Measurements from ENCODE around the gene ADORA1. TPM values are rescaled to one million over a fixed set of nuclear protein-coding genes. Genes with fewer than 3 reads are reported as not detected.

The ADORA1 gene
- total RNA-seq, 1 experiment from 2014 or later, result not detected

DNA sequence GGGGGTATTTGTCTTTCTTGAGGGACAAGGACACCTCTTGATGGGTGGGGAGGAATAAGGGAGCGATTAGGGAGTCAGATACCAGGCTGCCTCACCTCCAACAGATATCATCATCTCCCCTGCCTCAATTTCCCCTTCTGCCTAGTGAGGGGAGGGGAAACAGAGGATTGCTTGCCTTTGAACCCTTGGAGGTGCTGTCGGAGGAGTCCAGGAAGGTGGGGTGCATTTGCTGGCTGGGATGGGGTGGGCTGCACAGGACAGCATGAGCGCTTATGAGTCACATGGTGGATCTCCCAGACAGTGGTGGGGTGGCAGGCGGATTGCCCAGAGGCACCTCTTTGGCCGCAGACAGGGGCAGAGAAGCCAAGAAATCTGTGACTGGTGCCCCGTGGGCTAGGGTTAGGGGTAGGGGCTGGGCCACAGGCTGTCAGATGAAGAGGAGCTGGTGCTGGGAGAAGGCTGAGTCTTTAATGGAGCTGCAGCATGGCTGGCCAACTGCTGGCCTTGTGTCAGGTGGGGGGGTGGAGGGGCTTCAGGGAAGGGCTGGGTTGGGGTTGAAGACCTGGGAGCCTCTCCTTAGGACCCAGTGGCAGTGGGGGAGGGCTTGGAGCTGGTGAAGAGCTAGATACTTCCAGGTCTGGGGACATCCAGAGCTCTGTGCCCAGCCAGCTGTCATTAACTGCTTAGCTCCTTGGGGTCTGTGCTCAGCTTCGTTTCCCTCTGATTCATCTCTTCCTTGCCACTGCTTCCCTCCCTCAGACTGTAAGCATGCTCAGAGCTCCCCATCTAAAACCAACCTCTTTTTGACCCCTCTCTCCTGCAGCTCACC is 7.0 kb upstream of the ADORA1 start:
- DNase-seq (ENCODE audit: low read depth in 1 of 2, low spot score in 2 of 2), result peak in 1 of 2 experiments; percentile 30
- H3K27me3 ChIP-seq (replicated peaks), result peaks cover 57% of the 10 kb centered on the region

DNA sequence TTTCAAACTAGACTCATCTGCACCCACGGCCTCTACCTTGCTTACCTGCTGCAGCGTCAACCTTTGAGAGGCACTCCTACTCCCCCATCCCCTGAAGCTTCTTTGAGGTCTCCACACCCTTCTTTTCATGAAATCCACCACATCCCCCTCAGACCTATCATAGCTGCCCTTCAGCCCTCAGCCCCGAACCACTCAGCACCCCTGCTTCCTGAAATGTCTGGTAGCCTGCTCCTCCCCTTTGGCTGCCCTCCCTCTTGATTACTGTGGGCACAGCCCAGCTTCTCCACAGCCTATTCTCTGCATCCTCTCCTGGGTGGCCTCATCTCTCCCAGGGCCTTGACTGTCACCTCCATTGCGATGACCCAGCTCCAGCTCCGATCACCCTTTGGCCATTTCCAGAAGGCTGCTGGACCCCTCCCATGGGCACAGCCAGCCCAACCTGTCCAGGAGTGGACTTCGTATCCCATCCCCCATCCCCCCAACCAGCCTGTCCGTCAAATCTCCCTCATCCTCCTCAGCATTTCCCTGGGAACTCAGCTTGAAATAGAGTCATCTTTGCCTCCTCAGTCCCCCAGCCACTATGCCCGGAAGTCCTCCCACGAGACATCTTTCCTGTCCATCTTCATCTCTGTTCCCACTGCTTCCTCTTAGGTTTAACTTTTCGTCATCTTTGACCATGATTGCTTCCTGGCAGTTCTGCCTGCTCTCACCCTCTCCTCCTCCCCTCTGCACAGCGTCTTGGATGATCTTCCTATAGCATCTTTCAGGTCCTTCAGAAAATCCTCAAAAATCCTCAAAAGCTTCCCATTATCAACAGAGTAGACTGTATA is 6.1 kb upstream of the ADORA1 start:
- H3K9me3 ChIP-seq (replicated peaks), result no peaks in the 10 kb centered on the region
- H3K27ac ChIP-seq, result no peak overlapping the region
- no peak overlapping the region for H3K4me3 ChIP-seq
- no peaks in the 10 kb centered on the region for H3K36me3 ChIP-seq
- peaks cover 4% of the 10 kb centered on the region; the same call in 1 of the 2 replicates for H3K4me1 ChIP-seq (replicated peaks)
- H3K27me3 ChIP-seq (replicated peaks), result peaks cover 55% of the 10 kb centered on the region
- peak in 1 of 2 experiments; percentile 34 for DNase-seq (ENCODE audit: low read depth in 1 of 2, low spot score in 2 of 2)

More for the DNA sequence above, 7.0 kb upstream of the ADORA1 start:
- Histone ChIP-seq H3K27ac (no peak overlapping the region), H3K4me1 (replicated peaks) (peaks cover 4% of the 10 kb centered on the region; the same call in 1 of the 2 replicates), H3K4me3 (no peak overlapping the region), H3K9me3 (replicated peaks) (no peaks in the 10 kb centered on the region), H3K36me3 (no peaks in the 10 kb centered on the region)

DNA sequence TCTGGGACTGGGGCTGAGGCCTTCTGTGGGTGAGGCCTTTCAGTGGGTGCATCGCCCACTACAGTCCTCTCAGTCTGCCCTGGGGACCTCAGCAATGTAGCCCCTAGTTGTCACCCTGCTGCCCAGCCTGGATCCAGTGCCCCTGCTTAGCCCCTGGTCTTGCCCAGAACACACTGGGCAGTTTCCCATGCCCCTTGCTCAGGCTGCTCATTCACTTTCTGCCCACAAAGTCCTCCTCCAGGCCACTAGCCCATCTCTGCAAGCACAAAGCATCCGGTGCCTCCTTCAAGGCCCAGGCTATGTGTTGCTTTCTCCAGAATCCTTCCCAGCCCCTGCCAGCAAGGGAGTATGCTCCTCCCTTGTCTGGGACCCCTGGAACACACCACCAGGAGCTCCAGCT is 5.4 kb upstream of the ADORA1 start:
- H3K36me3 ChIP-seq, result no peaks in the 10 kb centered on the region
- H3K4me3 ChIP-seq, result no peak overlapping the region
- peak in 1 of 2 experiments; percentile 19 for DNase-seq (ENCODE audit: low read depth in 1 of 2, low spot score in 2 of 2)
- no peaks in the 10 kb centered on the region for H3K9me3 ChIP-seq (replicated peaks)
- no peak overlapping the region for H3K27ac ChIP-seq
- H3K27me3 ChIP-seq (replicated peaks), result peaks cover 58% of the 10 kb centered on the region
- peaks cover 4% of the 10 kb centered on the region; the same call in 1 of the 2 replicates for H3K4me1 ChIP-seq (replicated peaks)

DNA sequence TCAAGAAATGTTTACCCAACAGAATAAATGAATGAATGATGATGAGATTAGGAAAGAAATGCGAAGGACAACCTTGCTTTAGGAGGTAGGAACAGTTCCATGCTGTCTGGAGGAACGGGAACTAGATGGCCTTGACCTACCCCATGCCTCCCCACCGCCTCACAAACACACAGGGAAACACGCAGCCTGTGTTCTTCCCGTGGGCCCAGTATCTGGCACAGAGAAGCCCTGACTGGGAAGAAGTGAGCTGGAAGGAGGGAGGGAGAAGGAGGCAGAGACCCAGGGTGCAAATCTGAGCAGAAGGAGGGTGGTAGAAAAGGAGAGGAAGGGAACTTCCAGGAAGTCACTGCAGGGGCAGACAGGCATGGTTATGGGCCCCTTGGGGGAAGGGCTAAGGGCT is 3.5 kb upstream of the ADORA1 start:
- H3K27me3 ChIP-seq (replicated peaks), result peaks cover 59% of the 10 kb centered on the region
- no peak overlapping the region for H3K27ac ChIP-seq
- no peak overlapping the region for H3K4me3 ChIP-seq
- H3K36me3 ChIP-seq, result no peaks in the 10 kb centered on the region
- H3K4me1 ChIP-seq (replicated peaks), result no peaks in the 10 kb centered on the region; the same call in 1 of the 2 replicates
- H3K9me3 ChIP-seq (replicated peaks), result no peaks in the 10 kb centered on the region
- DNase-seq (ENCODE audit: low read depth in 1 of 2, low spot score in 2 of 2), result peak in 1 of 2 experiments; percentile 25

DNA sequence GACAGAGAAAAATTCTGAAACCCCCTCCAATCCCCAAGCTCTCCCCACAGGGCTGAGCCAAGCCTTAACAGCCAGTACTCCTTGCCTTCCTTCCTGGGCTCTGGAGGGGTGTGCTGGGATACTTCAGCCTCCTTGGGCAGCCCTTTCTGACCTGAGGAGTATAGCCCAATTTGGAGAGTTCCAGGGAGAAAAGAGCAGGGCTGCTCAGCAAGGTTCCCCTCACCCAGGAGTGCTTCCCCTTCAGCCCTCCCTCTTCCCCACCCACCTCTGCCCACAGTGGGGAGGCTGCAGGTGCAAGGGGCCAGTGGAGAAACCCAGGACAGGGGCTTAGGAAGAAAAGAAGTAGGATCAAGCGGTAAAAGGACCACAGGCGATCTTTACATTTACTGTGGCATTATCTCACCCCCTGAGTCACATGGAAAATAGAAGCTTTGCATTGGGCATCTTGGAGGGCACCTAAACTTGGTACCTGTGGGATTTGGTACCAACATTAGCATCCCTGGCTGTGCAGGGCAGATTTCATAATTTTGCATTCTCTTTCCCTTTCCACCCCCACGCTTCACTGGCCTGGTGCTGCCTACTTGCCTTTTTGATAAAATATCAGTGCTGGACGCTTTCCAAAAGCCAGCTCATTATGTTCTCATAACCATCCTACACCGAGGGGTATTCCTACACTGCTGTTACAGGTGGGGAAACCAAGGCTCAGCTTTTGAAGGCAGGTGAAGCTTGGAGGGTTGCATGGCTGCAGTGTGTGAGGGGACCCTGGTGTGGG is 2.8 kb upstream of the ADORA1 start:
- no peaks in the 10 kb centered on the region for H3K36me3 ChIP-seq
- no peaks in the 10 kb centered on the region; the same call in 1 of the 2 replicates for H3K4me1 ChIP-seq (replicated peaks)
- no peak overlapping the region for H3K4me3 ChIP-seq
- DNase-seq (ENCODE audit: low read depth in 1 of 2, low spot score in 2 of 2), result peak in 1 of 2 experiments; percentile 21
- no peak overlapping the region for H3K27ac ChIP-seq
- H3K27me3 ChIP-seq (replicated peaks), result peaks cover 59% of the 10 kb centered on the region
- no peaks in the 10 kb centered on the region for H3K9me3 ChIP-seq (replicated peaks)

DNA sequence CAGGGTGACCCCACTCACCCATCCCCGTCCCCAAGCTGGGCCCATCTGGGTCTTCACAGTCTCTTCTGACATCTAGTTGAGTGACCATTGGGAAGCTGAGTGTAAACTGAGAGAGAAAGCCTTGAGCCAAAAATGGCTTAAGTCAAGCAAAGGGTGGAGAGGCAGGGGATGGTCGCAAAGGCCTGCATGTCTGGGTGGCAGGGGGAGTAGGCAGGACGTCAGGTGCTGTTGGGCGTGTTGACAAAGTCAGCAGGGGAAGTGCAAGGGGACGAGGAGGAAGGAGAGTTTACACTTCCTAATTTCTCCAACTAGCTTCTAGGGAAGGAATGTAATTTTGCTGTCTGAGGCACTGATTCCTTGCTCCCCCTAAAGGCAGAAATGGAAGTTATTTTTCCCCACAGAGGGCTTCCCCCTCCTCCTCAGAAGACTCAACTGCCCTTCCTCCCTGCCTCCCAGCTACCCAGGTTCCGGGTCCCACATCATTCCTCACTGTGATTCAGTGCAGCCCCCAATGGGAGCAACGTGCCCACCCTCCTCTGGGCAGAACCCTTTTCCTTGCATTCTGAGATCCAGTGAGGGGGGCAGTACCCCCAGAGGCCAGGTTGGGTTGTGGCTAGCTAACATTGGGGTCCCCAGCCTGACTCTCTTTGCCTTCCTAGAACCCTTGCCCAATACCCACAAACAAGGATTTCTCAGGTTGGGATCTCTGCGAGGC is 1.2 kb upstream of the ADORA1 start:
- H3K36me3 ChIP-seq, result no peaks in the 10 kb centered on the region
- peak in 1 of 2 experiments; percentile 18 for DNase-seq (ENCODE audit: low read depth in 1 of 2, low spot score in 2 of 2)
- H3K4me3 ChIP-seq, result no peak overlapping the region
- no peaks in the 10 kb centered on the region for H3K9me3 ChIP-seq (replicated peaks)
- H3K4me1 ChIP-seq (replicated peaks), result no peaks in the 10 kb centered on the region; the same call in 1 of the 2 replicates
- H3K27me3 ChIP-seq (replicated peaks), result peaks cover 67% of the 10 kb centered on the region
- H3K27ac ChIP-seq, result no peak overlapping the region

DNA sequence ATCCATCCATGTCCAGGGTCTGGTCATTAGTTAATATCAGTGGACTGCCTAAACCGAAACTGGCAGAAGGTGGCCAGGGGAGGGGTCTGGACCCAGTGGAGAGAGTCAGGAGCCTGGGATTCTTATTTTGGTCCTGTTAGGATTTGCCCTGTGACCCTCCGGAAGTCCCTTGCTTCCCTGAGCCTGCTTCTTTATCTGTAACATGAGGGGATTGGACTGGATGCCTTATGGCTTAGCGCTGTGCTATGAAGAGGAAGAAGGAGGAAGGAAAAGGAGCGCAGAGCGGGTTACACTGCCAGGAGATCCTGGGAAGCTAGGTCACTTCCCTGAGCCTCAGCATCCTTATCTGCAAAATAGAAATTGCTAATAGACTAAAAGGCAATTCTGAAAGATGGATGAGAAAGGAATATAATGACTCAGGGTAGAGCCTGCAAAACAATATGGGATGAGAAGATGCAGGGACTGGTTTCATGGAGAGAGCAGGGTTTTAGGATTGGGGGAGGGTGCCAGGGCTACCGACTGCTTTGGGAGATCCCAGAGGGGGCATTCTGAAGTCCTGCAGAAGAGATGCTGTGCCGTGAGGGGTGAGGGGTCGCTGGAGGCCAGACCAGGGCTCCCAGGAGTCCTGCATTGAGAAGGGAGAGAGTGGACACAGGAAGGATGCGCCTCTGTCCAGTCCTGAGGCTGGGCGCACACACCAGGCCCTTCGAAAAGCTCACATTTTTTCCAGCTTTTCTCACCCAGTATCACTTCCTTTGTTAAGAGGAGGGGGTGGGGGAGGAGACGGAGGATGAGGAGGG is 460 bp upstream of the ADORA1 start:
- Histone ChIP-seq H3K27me3 (replicated peaks) (peaks cover 63% of the 10 kb centered on the region), H3K9me3 (replicated peaks) (no peaks in the 10 kb centered on the region), H3K4me1 (replicated peaks) (no peaks in the 10 kb centered on the region; the same call in 1 of the 2 replicates), H3K27ac (no peak overlapping the region), H3K4me3 (no peak overlapping the region), H3K36me3 (no peaks in the 10 kb centered on the region)
- peak in 1 of 2 experiments; percentile 16 for DNase-seq (ENCODE audit: low read depth in 1 of 2, low spot score in 2 of 2)

DNA sequence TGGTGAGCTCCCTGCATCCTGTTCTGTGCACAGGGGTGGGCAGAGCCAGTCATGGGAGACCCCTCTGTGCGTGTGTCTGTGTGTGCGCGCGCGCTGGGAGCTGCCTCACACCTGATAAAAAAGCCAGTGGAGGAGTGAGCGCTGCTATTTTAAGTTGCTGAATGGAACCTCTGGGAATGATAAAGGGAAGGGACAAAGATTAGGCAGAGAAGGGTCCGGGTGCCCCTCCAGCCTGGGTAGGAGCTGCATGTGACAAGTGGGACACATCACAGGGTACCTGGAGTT is 847 bp downstream of the ADORA1 start:
- Histone ChIP-seq H3K4me3 (no peak overlapping the region), H3K9me3 (replicated peaks) (no peaks in the 10 kb centered on the region), H3K27me3 (replicated peaks) (peaks cover 54% of the 10 kb centered on the region), H3K4me1 (replicated peaks) (no peaks in the 10 kb centered on the region; the same call in 1 of the 2 replicates), H3K36me3 (no peaks in the 10 kb centered on the region), H3K27ac (no peak overlapping the region)
- no peak for DNase-seq (ENCODE audit: low read depth in 1 of 2, low spot score in 2 of 2)

DNA sequence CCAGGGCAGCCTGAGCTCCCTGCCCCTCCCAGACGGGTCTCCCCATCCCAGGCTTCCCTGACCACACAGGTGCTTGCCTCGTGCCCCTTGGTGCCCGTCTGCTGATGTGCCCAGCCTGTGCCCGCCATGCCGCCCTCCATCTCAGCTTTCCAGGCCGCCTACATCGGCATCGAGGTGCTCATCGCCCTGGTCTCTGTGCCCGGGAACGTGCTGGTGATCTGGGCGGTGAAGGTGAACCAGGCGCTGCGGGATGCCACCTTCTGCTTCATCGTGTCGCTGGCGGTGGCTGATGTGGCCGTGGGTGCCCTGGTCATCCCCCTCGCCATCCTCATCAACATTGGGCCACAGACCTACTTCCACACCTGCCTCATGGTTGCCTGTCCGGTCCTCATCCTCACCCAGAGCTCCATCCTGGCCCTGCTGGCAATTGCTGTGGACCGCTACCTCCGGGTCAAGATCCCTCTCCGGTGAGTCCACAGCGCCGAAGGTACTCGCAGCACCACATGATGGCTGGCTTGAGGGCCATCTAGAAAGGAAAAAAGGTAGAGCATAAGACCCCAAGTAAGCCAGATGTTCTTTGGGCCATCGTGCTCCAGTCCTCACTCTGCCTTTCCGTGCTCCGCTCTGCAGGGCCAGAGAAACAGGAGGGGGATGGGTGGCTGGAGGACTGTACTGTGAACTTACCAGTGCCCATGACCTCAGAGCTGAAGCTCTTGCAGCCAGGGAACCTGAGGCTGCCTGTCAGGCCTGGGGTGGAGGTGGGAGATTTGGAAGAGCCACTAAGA is 1.4 kb downstream of the ADORA1 start:
- H3K36me3 ChIP-seq, result no peaks in the 10 kb centered on the region
- peak in 1 of 2 experiments; percentile 39 for DNase-seq (ENCODE audit: low read depth in 1 of 2, low spot score in 2 of 2)
- H3K9me3 ChIP-seq (replicated peaks), result no peaks in the 10 kb centered on the region
- H3K27me3 ChIP-seq (replicated peaks), result peaks cover 53% of the 10 kb centered on the region
- H3K27ac ChIP-seq, result no peak overlapping the region
- no peak overlapping the region for H3K4me3 ChIP-seq
- no peaks in the 10 kb centered on the region; the same call in 1 of the 2 replicates for H3K4me1 ChIP-seq (replicated peaks)

DNA sequence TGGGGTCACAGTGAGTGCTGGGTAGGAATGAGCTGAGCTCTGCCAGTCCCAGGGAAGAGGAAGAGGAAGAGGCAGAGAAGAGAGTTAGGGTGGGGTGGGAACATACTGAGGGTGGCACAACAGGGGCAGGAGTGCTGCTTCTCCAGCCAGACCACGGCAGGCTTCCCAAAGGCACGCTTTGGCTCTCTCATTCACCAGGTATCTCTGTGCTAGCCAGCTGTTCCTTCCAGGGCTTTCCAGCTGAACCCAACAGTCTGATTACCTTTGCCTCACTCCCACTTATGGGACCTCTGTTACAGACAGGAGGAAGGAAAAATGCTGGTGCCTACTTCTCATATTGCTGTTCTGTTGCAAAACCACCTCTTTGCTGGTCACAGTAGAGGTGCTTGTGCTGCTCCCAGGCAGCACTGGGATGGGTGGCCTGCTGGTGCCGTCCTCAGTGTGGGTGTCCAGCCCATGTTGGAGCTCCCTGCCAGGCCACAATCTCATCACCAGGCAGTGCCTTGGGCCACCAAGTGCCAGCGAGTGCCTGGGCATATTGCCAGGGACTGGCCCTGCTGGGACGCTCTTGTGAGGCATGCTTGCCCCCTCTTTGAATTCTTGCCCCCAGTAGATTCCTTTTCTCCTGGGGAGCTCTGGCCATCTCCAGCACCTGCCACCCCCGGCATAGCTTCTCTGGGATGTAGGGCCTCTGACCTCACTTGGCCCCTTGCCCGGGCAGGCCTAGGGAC is 2.1 kb downstream of the ADORA1 start:
- H3K4me1 ChIP-seq (replicated peaks), result no peaks in the 10 kb centered on the region; the same call in 1 of the 2 replicates
- no peaks in the 10 kb centered on the region for H3K36me3 ChIP-seq
- H3K4me3 ChIP-seq, result no peak overlapping the region
- peaks cover 54% of the 10 kb centered on the region for H3K27me3 ChIP-seq (replicated peaks)
- peak in 1 of 2 experiments; percentile 35 for DNase-seq (ENCODE audit: low read depth in 1 of 2, low spot score in 2 of 2)
- no peaks in the 10 kb centered on the region for H3K9me3 ChIP-seq (replicated peaks)
- no peak overlapping the region for H3K27ac ChIP-seq

DNA sequence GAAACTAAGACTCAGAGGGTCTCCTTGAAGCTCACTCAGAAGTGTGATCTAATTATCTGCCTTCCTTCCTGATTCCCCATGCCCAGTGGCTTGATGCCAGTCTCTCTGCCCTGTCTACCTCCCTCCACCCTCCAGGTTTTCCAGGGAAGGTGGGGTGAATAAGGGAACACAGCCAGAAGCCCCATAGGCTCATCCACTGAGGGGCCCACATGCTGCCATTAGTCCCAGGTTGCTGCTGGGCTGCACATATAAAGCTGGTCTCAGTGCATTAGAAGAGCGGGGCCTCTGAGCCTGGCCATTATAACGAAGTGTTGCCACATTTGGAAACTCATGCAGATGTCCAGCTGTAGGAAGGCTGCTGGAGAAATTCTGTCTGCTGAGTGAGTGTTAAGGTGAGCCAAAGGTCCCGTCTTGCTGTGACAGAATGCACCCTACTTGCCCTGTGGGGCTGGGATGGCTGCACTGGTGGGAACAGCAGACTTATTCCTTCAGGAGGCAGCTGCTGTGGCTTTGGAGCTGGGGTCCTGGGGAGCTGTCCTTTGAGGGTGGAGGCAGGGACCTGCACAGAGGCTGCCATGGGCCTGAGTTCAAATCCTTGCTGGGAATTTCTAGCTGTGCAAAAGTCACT is 2.9 kb downstream of the ADORA1 start:
- Histone ChIP-seq H3K4me3 (no peak overlapping the region), H3K36me3 (no peaks in the 10 kb centered on the region), H3K4me1 (replicated peaks) (no peaks in the 10 kb centered on the region; the same call in 1 of the 2 replicates), H3K27ac (no peak overlapping the region), H3K9me3 (replicated peaks) (no peaks in the 10 kb centered on the region), H3K27me3 (replicated peaks) (peaks cover 47% of the 10 kb centered on the region)
- no peak for DNase-seq (ENCODE audit: low read depth in 1 of 2, low spot score in 2 of 2)

Data from SJSA1 (cell line).